ENCODE data around the gene DCTN3.

GRCh38 chr9:34655394-34655793 lies 35.1 kb upstream of the DCTN3 start:
- TF ChIP-seq CTCF (IDR thresholded peaks at IDR 0.05) = no peak
- TF ChIP-seq POLR2AphosphoS5 (IDR thresholded peaks at IDR 0.05) = no peak
- TF ChIP-seq EP300 (IDR thresholded peaks at IDR 0.05) = no peak
